ENCODE measurements around the gene OR8D1. TPM values are rescaled to one million over a fixed set of nuclear protein-coding genes. Genes with fewer than 3 reads are reported as not detected.

OR8D1 gene
- total RNA-seq, 1 experiment from 2014 or later, result not detected

DNA sequence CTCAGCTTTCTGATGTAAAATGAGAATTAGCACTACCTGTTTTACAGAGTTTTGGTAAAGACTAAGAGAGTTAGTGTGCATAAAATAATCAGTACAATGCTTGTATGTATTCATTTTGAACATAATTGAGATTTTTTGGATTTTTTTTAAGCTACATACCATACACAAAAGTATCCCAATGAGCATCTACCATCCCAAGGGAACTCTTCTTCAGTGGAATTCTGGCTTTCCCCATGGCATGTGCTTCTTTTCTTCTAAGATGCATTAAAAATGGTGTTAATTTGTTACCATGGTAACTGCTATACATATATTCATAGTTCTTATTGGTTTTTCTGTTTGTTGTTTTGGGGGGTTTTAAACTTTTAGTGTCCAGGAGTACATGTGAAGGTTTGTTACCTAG is 17.7 kb downstream of the OR8D1 start:
- intact Hi-C loops (cut with micrococcal nuclease), result no loop called here
- no TSS peak for BruUV-seq (replicated peaks)
- ChIA-PET CTCF (no interaction called here), POLR2A (no interaction called here)
- peaks cover 18% of the 10 kb centered on the region for H3K27me3 Mint-ChIP-seq (ENCODE audit: insufficient read depth, unreplicated experiment)
- no peaks in the 10 kb centered on the region for H3K9me3 Mint-ChIP-seq (ENCODE audit: unreplicated experiment)
- no peak overlapping the region for H3K4me3 Mint-ChIP-seq (ENCODE audit: unreplicated experiment)
- no peak for DNase-seq (ENCODE audit: unreplicated experiment)
- no peaks in the 10 kb centered on the region for H3K4me1 Mint-ChIP-seq (ENCODE audit: insufficient read depth, unreplicated experiment)
- H3K27ac Mint-ChIP-seq (ENCODE audit: low read depth, unreplicated experiment), result no peak overlapping the region
- TF ChIP-seq, protein P1, sequence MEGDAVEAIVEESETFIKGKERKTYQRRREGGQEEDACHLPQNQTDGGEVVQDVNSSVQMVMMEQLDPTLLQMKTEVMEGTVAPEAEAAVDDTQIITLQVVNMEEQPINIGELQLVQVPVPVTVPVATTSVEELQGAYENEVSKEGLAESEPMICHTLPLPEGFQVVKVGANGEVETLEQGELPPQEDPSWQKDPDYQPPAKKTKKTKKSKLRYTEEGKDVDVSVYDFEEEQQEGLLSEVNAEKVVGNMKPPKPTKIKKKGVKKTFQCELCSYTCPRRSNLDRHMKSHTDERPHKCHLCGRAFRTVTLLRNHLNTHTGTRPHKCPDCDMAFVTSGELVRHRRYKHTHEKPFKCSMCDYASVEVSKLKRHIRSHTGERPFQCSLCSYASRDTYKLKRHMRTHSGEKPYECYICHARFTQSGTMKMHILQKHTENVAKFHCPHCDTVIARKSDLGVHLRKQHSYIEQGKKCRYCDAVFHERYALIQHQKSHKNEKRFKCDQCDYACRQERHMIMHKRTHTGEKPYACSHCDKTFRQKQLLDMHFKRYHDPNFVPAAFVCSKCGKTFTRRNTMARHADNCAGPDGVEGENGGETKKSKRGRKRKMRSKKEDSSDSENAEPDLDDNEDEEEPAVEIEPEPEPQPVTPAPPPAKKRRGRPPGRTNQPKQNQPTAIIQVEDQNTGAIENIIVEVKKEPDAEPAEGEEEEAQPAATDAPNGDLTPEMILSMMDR (IDR thresholded peaks at IDR 0.05; ENCODE audit: unreplicated experiment), result no peak
- H3K36me3 Mint-ChIP-seq (ENCODE audit: insufficient read depth, unreplicated experiment), result no peaks in the 10 kb centered on the region

DNA sequence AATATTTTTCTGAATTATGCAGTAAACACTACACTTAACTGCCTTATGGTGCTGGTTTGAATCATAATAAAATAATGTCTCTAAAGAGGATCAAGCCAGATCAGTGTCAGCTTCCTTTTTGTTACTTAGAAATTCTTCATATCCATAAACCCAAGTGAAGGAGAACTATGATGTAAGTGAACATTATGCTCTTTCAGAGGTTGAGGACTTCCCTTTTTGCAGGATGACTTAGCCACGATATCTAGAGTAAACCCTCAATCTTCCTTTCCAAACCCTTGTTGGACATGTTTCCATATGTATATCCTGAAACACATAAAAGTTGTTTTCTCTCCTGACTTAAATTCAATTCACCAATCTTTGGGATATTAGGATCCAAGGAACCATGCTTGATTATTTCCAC is 19.1 kb downstream of the OR8D1 start:
- TF ChIP-seq, protein P1 (IDR thresholded peaks at IDR 0.05; ENCODE audit: unreplicated experiment), result no peak
- Mint-ChIP-seq H3K9me3 (ENCODE audit: unreplicated experiment) (no peaks in the 10 kb centered on the region), H3K36me3 (ENCODE audit: insufficient read depth, unreplicated experiment) (no peaks in the 10 kb centered on the region), H3K4me3 (ENCODE audit: unreplicated experiment) (no peak overlapping the region), H3K27me3 (ENCODE audit: insufficient read depth, unreplicated experiment) (peaks cover 24% of the 10 kb centered on the region), H3K27ac (ENCODE audit: low read depth, unreplicated experiment) (no peak overlapping the region), H3K4me1 (ENCODE audit: insufficient read depth, unreplicated experiment) (no peaks in the 10 kb centered on the region)
- CTCF ChIA-PET, result interaction anchor here (0.6 kb wide), 1 partner anchor 54 kb away, joined by 4 read pairs; no protein-coding TSS in a partner anchor
- no TSS peak for BruUV-seq (replicated peaks)
- POLR2A ChIA-PET, result no interaction called here
- intact Hi-C loops (cut with micrococcal nuclease), result no loop called here
- DNase-seq (ENCODE audit: unreplicated experiment), result no peak

DNA sequence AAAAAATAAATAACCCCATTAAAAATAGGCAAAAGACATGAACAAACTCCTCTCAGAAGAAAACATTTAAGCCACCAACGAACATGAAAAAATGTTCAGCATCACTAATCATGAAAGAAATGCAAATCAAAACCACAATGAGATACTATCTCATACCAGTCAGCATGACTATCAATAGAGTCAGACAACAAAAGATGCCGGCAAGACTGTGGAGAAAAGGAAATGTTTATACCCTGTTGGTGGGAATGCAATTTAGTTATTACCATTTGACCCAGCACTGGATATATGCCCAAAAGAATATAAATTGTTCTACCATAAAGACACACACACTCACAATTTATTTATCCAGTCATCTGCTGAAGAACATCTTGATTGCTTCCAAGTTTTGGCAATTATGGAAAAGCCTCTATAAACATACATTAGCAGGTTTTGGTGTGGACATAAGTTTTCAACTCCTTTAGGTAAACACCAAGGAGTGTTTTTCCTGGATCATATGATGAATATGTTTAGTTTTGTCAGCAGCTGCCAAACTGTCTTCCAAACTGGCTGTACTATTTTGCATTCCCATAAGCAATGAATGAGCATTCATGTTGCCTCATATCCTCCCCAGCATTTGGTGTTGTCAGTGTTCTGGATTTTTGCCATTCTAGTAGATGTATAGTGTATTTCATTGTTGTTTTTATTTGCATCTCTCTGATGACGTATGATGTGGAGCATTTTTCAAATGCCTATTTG is 28.0 kb downstream of the OR8D1 start:
- ChIA-PET POLR2A (no interaction called here), CTCF (no interaction called here)
- Mint-ChIP-seq H3K27ac (ENCODE audit: low read depth, unreplicated experiment) (no peak overlapping the region), H3K27me3 (ENCODE audit: insufficient read depth, unreplicated experiment) (peaks cover 21% of the 10 kb centered on the region), H3K9me3 (ENCODE audit: unreplicated experiment) (peaks cover 12% of the 10 kb centered on the region), H3K4me1 (ENCODE audit: insufficient read depth, unreplicated experiment) (no peaks in the 10 kb centered on the region), H3K36me3 (ENCODE audit: insufficient read depth, unreplicated experiment) (no peaks in the 10 kb centered on the region), H3K4me3 (ENCODE audit: unreplicated experiment) (no peak overlapping the region)
- TF ChIP-seq, protein P1 (IDR thresholded peaks at IDR 0.05; ENCODE audit: unreplicated experiment), result no peak
- intact Hi-C loops (cut with micrococcal nuclease), result no loop called here
- no TSS peak for BruUV-seq (replicated peaks)
- DNase-seq (ENCODE audit: unreplicated experiment), result peak; percentile 84

DNA sequence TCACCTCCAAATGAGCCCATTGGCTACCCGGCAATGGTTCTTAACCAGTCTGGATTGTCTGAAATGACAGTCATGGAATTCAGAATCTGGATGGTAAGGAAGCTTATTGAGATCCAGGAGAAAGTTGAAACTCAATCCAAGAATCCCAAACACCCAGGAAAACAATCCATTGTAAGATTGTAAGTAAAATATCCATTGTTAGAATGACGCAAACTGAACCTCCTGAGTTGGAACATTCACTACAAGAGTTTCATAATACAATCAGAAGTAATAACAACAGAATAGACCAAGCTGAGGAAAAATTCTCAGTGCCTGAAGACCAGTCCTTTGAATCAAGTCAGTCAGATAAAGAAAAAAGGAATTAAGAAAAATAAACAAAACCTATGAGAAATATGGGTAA is 35.5 kb downstream of the OR8D1 start:
- TF ChIP-seq, protein P1 (IDR thresholded peaks at IDR 0.05; ENCODE audit: unreplicated experiment), result no peak
- no TSS peak for BruUV-seq (replicated peaks)
- H3K27ac Mint-ChIP-seq (ENCODE audit: low read depth, unreplicated experiment), result no peak overlapping the region
- H3K9me3 Mint-ChIP-seq (ENCODE audit: unreplicated experiment), result peaks cover 16% of the 10 kb centered on the region
- no peak for DNase-seq (ENCODE audit: unreplicated experiment)
- H3K4me1 Mint-ChIP-seq (ENCODE audit: insufficient read depth, unreplicated experiment), result no peaks in the 10 kb centered on the region
- ChIA-PET CTCF (interaction anchor here (1.0 to 1.8 kb wide), 2 partner anchors 207 to 208 kb away, joined by 3 to 4 read pairs; no protein-coding TSS in a partner anchor), POLR2A (no interaction called here)
- no peaks in the 10 kb centered on the region for H3K36me3 Mint-ChIP-seq (ENCODE audit: insufficient read depth, unreplicated experiment)
- no peak overlapping the region for H3K4me3 Mint-ChIP-seq (ENCODE audit: unreplicated experiment)
- no peaks in the 10 kb centered on the region for H3K27me3 Mint-ChIP-seq (ENCODE audit: insufficient read depth, unreplicated experiment)
- intact Hi-C loops (cut with micrococcal nuclease), result loop anchor here (1.0 kb wide), 1 partner anchor 207 kb away; no protein-coding TSS in a partner anchor

Measured in MCF 10A (cell line).